Left cardiac atrium (tissue), 4 donors: Measurements from ENCODE around the gene ZCCHC13. TPM values are rescaled to one million over a fixed set of nuclear protein-coding genes. Genes with fewer than 3 reads are reported as not detected.
"Not testable (repeated sequence)": the region's sequence is repeated elsewhere in the genome, so short reads cannot be mapped to it uniquely, and the experiment has no call there.

Experiments used
- ATAC-seq, 2 donors: fragments of 200-7000 bp; cut with Tn5 transposase; one replicate each; pipeline ENCODE4 v1.9.1; 2020; ENCODE audit warnings: mild to moderate bottlenecking in 2 of 2, moderate library complexity in 2 of 2
- DNase-seq: peaks from one replicate; pipeline ENCODE4 v3.0.0-alpha.2; 2020
- intact Hi-C, 2 donors: fragments of 100-400 bp; cut with DNase I; formaldehyde crosslinking; loops; one replicate each; pipeline versions ENCODE4 v1.14.1 to v1.15.1; 2022 to 2023
- long read RNA-seq: library from polyadenylated mRNA; unstranded; transcript quantifications from one replicate; pipeline ENCODE4 v2.0.0, GENCODE V29; 2021
- total RNA-seq, 2 donors: library from RNA; stranded (reverse); fragmentation: NEBNext Ultra II Directional; extraction: Animal tissue kit (Norgen Biotek cat#: 25700); gene quantifications; one replicate each; pipeline ENCODE4 v1.2.1, GENCODE V29; 2021
- donor health status: DM: no; HTN: yes; CAD: no.
- donor health status: DM: no; HTN: yes; CAD: no; lungs with severe emphysema.
- donor health status: DM: yes; HTN: yes; CAD: no.
- donor health status: Dilated cardiomyopathy.

The ZCCHC13 gene
- not detected for total RNA-seq
- long read RNA-seq: 0 reads

GRCh38 chrX:74304016-74304415 is at the start of gene ZCCHC13:
Gene ZCCHC13 (plus strand): TSS chrX:74304180. CDS start chrX:74304267, 87 bp downstream.
- ATAC-seq: no peak
- no peak for DNase-seq
- intact Hi-C loops: no loop called here

DNA sequence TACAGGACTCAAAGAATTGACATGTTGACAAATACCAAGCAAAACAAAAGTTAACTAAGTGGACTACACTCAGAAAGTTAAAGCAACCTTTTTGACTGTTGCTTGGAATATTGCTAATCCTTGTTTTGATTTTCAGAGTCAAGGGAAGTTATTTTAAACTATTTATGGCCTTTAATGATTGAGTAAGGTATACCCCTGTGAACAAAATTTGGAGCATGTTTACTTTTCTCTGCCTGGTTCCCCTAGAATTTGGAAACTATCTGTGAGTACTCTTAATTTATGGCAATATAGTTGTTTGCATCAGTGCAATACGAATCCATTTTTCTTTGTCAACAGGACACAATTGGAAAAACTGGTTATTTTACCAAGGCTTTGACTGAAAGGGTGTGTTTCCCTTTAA is 45.9 kb upstream of the ZCCHC13 start:
- ATAC-seq, intact Hi-C loops, DNase-seq: not testable (repeated sequence)

- no peak for ATAC-seq
- DNase-seq: no peak
- intact Hi-C loops: no loop called here
Measured at GRCh38 chrX:74259885-74260491, 44.0 kb upstream of the ZCCHC13 start.

DNA sequence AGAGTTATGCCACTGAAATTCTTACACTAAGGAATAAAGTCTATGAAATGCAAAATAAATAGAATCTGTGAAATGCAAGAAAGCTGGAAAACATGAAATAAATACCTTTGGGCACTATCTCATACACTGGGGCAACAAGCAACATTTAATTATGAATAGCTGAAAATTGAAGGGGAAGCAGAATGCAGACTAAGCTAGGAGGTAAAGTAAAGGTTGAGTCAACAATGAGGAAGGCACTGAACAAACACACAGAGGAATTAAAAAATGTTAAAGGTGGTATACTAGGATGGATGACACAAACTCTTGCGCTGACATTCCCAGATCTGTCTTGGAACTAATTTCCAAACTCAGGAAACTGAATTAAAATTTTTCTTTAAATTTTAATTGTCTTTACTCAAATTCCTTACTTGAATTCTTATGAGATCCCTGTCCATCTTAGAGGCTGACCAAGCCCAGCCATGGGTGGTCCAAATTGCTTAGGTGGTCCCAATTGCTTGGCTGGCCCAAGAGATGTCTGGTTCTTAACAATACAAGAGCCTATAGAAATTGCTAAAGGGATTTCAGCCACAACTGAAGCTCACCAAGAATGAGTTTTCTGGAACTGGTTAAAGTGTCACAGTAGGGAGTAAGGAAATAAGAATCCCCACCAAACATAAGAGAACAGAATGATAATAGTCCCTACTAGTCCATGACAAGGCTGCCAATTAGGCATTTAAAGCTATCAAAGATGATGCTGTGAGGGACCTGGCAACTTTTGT is 41.3 kb upstream of the ZCCHC13 start:
- intact Hi-C loops: no loop called here
- no peak for DNase-seq

GRCh38 chrX:74270393-74270792 is 33.6 kb upstream of the ZCCHC13 start:
- ATAC-seq: no peak
- no peak for DNase-seq
- intact Hi-C loops: no loop called here

More for the DNA sequence above, 41.3 kb upstream of the ZCCHC13 start:
- ATAC-seq: no peak

GRCh38 chrX:74272230-74272629 is 31.8 kb upstream of the ZCCHC13 start:
- DNase-seq (no peak), ATAC-seq (no peak)
- intact Hi-C loops: no loop called here

GRCh38 chrX:74274516-74274915 is 29.5 kb upstream of the ZCCHC13 start:
- ATAC-seq (no peak), DNase-seq (no peak)
- intact Hi-C loops: no loop called here

- DNase-seq: no peak
- intact Hi-C loops: no loop called here
- no peak for ATAC-seq
Measured at GRCh38 chrX:74277320-74277719, 26.7 kb upstream of the ZCCHC13 start.

- DNase-seq (no peak), ATAC-seq (no peak)
- intact Hi-C loops: no loop called here
Measured at GRCh38 chrX:74277846-74278245, 26.1 kb upstream of the ZCCHC13 start.

- ATAC-seq (no peak), DNase-seq (no peak)
- intact Hi-C loops: no loop called here
Measured at GRCh38 chrX:74280759-74281158, 23.2 kb upstream of the ZCCHC13 start.

DNA sequence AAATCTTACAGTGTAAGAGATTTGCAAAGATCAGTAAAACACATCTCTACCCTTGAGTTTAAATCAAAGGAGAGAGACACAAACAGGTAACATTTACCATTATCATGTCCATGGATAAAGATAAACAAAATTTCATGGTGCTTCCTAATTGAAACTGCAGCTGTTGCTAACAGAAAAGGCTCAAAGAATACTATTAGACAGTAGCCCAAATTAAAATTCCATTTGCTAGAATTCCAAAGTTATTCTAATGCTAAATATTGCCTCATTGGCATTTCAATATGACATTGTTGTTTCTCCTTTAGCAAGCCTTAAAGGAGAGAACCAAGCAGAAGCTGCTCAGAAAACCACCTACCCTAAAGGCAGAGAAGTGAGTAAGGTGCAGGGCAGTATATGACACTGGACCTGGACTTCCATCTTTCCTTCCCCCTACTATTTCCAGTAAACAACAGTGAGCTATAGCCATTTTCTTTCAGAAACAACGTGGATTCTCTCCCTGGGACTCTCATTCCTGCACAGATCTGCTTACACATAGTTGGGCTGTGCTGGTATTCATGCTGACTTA is 19.5 kb upstream of the ZCCHC13 start:
- DNase-seq (no peak), ATAC-seq (no peak)
- intact Hi-C loops: no loop called here

DNA sequence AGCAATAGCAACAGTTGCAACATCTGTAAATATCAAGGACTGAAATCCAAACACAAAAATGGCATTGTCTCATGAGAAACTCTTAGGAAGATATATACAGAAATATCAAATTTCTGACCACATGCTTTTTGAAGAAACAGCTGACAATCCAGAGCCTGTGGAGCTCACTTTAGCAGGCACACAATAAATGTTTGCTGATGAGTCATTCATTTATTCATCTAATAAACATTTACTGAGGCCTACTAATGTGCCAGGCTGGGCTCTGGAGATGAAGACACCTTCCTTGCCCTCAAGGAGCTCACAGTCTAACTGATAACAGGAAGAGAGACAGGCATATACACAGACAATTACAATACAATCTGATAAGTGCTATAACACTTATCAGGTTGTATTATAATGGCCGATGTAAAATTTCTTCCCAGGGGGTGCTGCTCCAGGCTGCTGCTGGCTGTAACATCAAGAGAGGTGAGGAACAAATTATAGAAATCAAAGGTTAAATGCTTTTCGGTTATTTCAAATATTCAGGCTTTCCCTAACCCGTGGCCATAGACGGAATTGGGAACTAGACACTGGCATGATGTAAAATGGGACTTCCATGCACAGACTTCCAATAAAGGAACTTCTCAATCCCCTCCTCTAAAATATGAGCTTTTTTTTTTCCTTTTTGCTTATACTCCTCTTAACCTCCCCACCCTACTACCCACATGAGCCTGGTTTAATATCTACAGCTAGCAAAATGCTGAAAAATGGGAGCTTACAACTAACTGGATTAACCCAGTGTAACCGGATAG is 16.8 kb upstream of the ZCCHC13 start:
- intact Hi-C loops: no loop called here
- ATAC-seq (no peak), DNase-seq (no peak)

GRCh38 chrX:74291577-74291963 is 12.4 kb upstream of the ZCCHC13 start:
- ATAC-seq: no peak
- intact Hi-C loops: no loop called here
- no peak for DNase-seq

GRCh38 chrX:74291964-74292807 is 11.8 kb upstream of the ZCCHC13 start:
- intact Hi-C loops: no loop called here
- peak; percentile 89 for DNase-seq
- ATAC-seq: peak; percentile 95 to 96

GRCh38 chrX:74292808-74293123 is 11.2 kb upstream of the ZCCHC13 start:
- intact Hi-C loops: no loop called here
- peak; percentile 3 to 10 for ATAC-seq
- DNase-seq: no peak

GRCh38 chrX:74293343-74293946 is 10.5 kb upstream of the ZCCHC13 start:
- intact Hi-C loops: no loop called here
- DNase-seq (peak; percentile 83), ATAC-seq (peak; percentile 82 to 87)

GRCh38 chrX:74295101-74295500 is 8.9 kb upstream of the ZCCHC13 start:
- no peak for ATAC-seq
- intact Hi-C loops: no loop called here

DNA sequence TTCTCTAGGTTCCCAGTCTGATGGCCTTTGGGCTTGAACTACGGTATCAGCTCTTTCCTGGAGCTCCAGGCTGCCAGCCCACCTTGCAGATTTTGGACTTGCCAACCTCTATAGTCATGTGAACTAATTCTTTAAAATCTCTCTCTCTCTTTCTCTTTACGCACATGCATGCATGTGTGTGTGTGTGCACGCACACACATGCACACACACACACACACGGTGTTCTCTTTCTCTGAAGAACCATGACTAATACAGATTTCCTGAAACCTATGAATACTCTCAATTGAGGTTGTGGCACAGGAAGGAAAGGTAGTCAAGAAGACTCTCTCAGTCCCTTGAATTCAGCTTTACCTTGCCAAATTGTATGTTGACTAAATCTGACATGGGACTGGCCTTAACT is 6.2 kb upstream of the ZCCHC13 start:
- no peak for DNase-seq
- intact Hi-C loops: no loop called here
- ATAC-seq: no peak

More at GRCh38 chrX:74295101-74295500, 8.9 kb upstream of the ZCCHC13 start:
- DNase-seq: no peak

- ATAC-seq: no peak
- intact Hi-C loops: no loop called here
- DNase-seq: no peak
Measured at GRCh38 chrX:74300869-74301268, 3.1 kb upstream of the ZCCHC13 start.
